WERI-Rb-1 (cell line): ENCODE results near the gene APOL4.
"Not testable (repeated sequence)": the region's sequence is repeated elsewhere in the genome, so short reads cannot be mapped to it uniquely, and the experiment has no call there.

Experiments
- DNase-seq: peaks from one replicate; pipeline ENCODE4 v3.0.0-alpha.2; 2020
- H3K27ac ChIP-seq: fragments of 250-450 bp; sonication (Bioruptor Pico); 2 replicates; pipeline ENCODE4 v1.5.1; 2020; ENCODE audit warnings: mild to moderate bottlenecking, moderate library complexity
- H3K27me3 ChIP-seq: fragments of 250-450 bp; sonication (Bioruptor Pico); 2 replicates; pipeline ENCODE4 v1.5.1; 2021; ENCODE audit warnings: mild to moderate bottlenecking, low read depth, moderate library complexity; ENCODE audit not compliant: insufficient read depth, severe bottlenecking
- H3K36me3 ChIP-seq: fragments of 250-450 bp; sonication (Bioruptor Pico); 2 replicates; pipeline ENCODE4 v1.5.1; 2020; ENCODE audit warnings: mild to moderate bottlenecking, moderate library complexity
- H3K4me3 ChIP-seq: 2 replicates; pipeline ENCODE4 v1.5.1; 2011; ENCODE audit warnings: low read depth, mild to moderate bottlenecking, control low read depth, low read length
- H3K9me3 ChIP-seq: fragments of 250-450 bp; sonication (Bioruptor Pico); 2 replicates; pipeline ENCODE4 v1.5.1; 2021; ENCODE audit warnings: mild to moderate bottlenecking, moderate library complexity; ENCODE audit not compliant: severe bottlenecking
- CTCF ChIP-seq: IDR thresholded peaks from 2 replicates; pipeline ENCODE4 v1.5.1; 2011; ENCODE audit warnings: low read depth, mild to moderate bottlenecking, control low read depth, inconsistent platforms, low read length

The APOL4 gene

GRCh38 chr22:36153501-36154422 lies 47.8 kb downstream of the APOL4 start:
- H3K27me3 ChIP-seq, result peaks cover 2% of the 10 kb centered on the region
- no peaks in the 10 kb centered on the region for H3K9me3 ChIP-seq
- no peak overlapping the region for H3K27ac ChIP-seq
- H3K4me3 ChIP-seq, result no peak overlapping the region
- no peaks in the 10 kb centered on the region for H3K36me3 ChIP-seq
- DNase-seq, result no peak
- no peak for TF ChIP-seq CTCF

GRCh38 chr22:36152821-36153220 lies 48.8 kb downstream of the APOL4 start:
- not testable (repeated sequence) for H3K4me3 ChIP-seq, H3K9me3 ChIP-seq, H3K27me3 ChIP-seq, H3K27ac ChIP-seq, DNase-seq, H3K36me3 ChIP-seq

- Histone ChIP-seq H3K36me3 (no peaks in the 10 kb centered on the region), H3K4me3 (no peak overlapping the region), H3K9me3 (no peaks in the 10 kb centered on the region), H3K27ac (no peak overlapping the region), H3K27me3 (peaks cover 2% of the 10 kb centered on the region)
- DNase-seq, result no peak
- no peak for TF ChIP-seq CTCF
Measured at GRCh38 chr22:36152088-36152487, 49.5 kb downstream of the APOL4 start.

- H3K36me3 ChIP-seq, result no peaks in the 10 kb centered on the region
- no peaks in the 10 kb centered on the region for H3K9me3 ChIP-seq
- H3K27ac ChIP-seq, result no peak overlapping the region
- H3K4me3 ChIP-seq, result no peak overlapping the region
- no peak for TF ChIP-seq CTCF
- peaks cover 2% of the 10 kb centered on the region for H3K27me3 ChIP-seq
- no peak for DNase-seq
Measured at GRCh38 chr22:36151006-36151595, 50.5 kb downstream of the APOL4 start.

GRCh38 chr22:36149441-36149840 lies 52.2 kb downstream of the APOL4 start:
- Histone ChIP-seq H3K9me3 (no peaks in the 10 kb centered on the region), H3K27me3 (peaks cover 2% of the 10 kb centered on the region), H3K36me3 (no peaks in the 10 kb centered on the region), H3K27ac (no peak overlapping the region), H3K4me3 (no peak overlapping the region)
- no peak for DNase-seq
- TF ChIP-seq CTCF, result no peak

- no peaks in the 10 kb centered on the region for H3K9me3 ChIP-seq
- H3K27me3 ChIP-seq, result peaks cover 2% of the 10 kb centered on the region
- no peak for DNase-seq
- no peak for TF ChIP-seq CTCF
- no peak overlapping the region for H3K27ac ChIP-seq
- H3K36me3 ChIP-seq, result no peaks in the 10 kb centered on the region
- no peak overlapping the region for H3K4me3 ChIP-seq
Measured at GRCh38 chr22:36148411-36148810, 53.2 kb downstream of the APOL4 start.
